HEK293 (cell line): ENCODE data around the gene IL17C.
A peak's percentile ranks its signal among the peaks of the same experiment; 100 is the strongest.

Source experiments
- GLIS1 ChIP-seq: fragments of 450-650 bp; formaldehyde crosslinking; IDR thresholded peaks from 2 replicates; pipeline ENCODE4 v1.5.1; 2016; ENCODE audit warnings: missing biosample characterization, missing genetic modification characterization
- IKZF3 ChIP-seq: fragments of 450-650 bp; IDR thresholded peaks from 2 replicates; pipeline ENCODE4 v1.5.0; 2018; ENCODE audit warnings: missing biosample characterization, mild to moderate bottlenecking, missing genetic modification characterization, moderate library complexity
- KLF1 ChIP-seq: fragments of 450-650 bp; formaldehyde crosslinking; IDR thresholded peaks from 2 replicates; pipeline ENCODE4 v1.5.1; 2016; ENCODE audit warnings: missing biosample characterization, missing genetic modification characterization
- KLF10 ChIP-seq: fragments of 450-650 bp; IDR thresholded peaks from 2 replicates; pipeline ENCODE4 v1.5.1; 2018; ENCODE audit warnings: missing biosample characterization, mild to moderate bottlenecking, missing genetic modification characterization
- KLF16 ChIP-seq: fragments of 450-650 bp; formaldehyde crosslinking; IDR thresholded peaks from 2 replicates; pipeline ENCODE4 v1.5.1; 2017; ENCODE audit warnings: missing biosample characterization, missing genetic modification characterization
- KLF9 ChIP-seq: fragments of 450-650 bp; formaldehyde crosslinking; IDR thresholded peaks from 2 replicates; pipeline ENCODE4 v1.5.1; 2016; ENCODE audit warnings: missing biosample characterization, missing genetic modification characterization, low read depth
- PATZ1 ChIP-seq: fragments of 450-650 bp; formaldehyde crosslinking; IDR thresholded peaks from 2 replicates; pipeline ENCODE4 v1.5.1; 2016; ENCODE audit warnings: missing biosample characterization, missing genetic modification characterization
- PBX3 ChIP-seq: sonication (generic); formaldehyde crosslinking; IDR thresholded peaks from 2 replicates; pipeline ENCODE4 v1.8.1; 2022; ENCODE audit warnings: mild to moderate bottlenecking, moderate library complexity, missing genetic modification reagents
- PRDM1 ChIP-seq: fragments of 450-650 bp; formaldehyde crosslinking; IDR thresholded peaks from 2 replicates; pipeline ENCODE4; 2016; ENCODE audit warnings: missing biosample characterization, missing genetic modification characterization
- PRDM2 ChIP-seq: fragments of 450-650 bp; formaldehyde crosslinking; IDR thresholded peaks from 2 replicates; pipeline ENCODE4 v1.5.1; 2016; ENCODE audit warnings: missing biosample characterization, missing genetic modification characterization, borderline replicate concordance
- PRDM4 ChIP-seq: fragments of 450-650 bp; formaldehyde crosslinking; IDR thresholded peaks from 2 replicates; pipeline ENCODE4 v1.5.1; 2017; ENCODE audit warnings: missing biosample characterization, missing genetic modification characterization
- SP2 ChIP-seq: fragments of 450-650 bp; formaldehyde crosslinking; IDR thresholded peaks from 2 replicates; pipeline ENCODE4 v1.5.1; 2016; ENCODE audit warnings: missing biosample characterization, missing genetic modification characterization
- SP7 ChIP-seq: fragments of 450-650 bp; formaldehyde crosslinking; IDR thresholded peaks from 2 replicates; pipeline ENCODE4 v1.5.1; 2016; ENCODE audit warnings: missing biosample characterization, missing genetic modification characterization
- YY1 ChIP-seq: fragments of 450-650 bp; formaldehyde crosslinking; IDR thresholded peaks from 2 replicates; pipeline ENCODE4 v1.5.1; 2018; ENCODE audit warnings: missing biosample characterization, missing genetic modification characterization
- ZBTB17 ChIP-seq: fragments of 450-650 bp; formaldehyde crosslinking; IDR thresholded peaks from 2 replicates; pipeline ENCODE4 v1.5.1; 2016; ENCODE audit warnings: missing biosample characterization, missing genetic modification characterization
- ZBTB20 ChIP-seq: fragments of 450-650 bp; formaldehyde crosslinking; IDR thresholded peaks from 2 replicates; pipeline ENCODE4 v1.5.1; 2016; ENCODE audit warnings: missing biosample characterization, missing genetic modification characterization
- ZBTB26 ChIP-seq: fragments of 450-650 bp; formaldehyde crosslinking; optimal IDR thresholded peaks from 2 replicates; pipeline ENCODE3; 2016; ENCODE audit warnings: missing biosample characterization, mild to moderate bottlenecking, missing genetic modification characterization
- ZBTB7A ChIP-seq: fragments of 450-650 bp; formaldehyde crosslinking; IDR thresholded peaks from 2 replicates; pipeline ENCODE4 v1.5.1; 2016; ENCODE audit warnings: low read depth, missing biosample characterization, missing genetic modification characterization
- ZBTB8A ChIP-seq: fragments of 450-650 bp; formaldehyde crosslinking; IDR thresholded peaks from 2 replicates; pipeline ENCODE4 v1.5.1; 2016; ENCODE audit warnings: missing biosample characterization, missing genetic modification characterization
- ZFHX2 ChIP-seq: fragments of 450-650 bp; formaldehyde crosslinking; conservative IDR thresholded peaks from 2 replicates; pipeline ENCODE4 v1.5.1; 2016; ENCODE audit warnings: missing biosample characterization, missing genetic modification characterization
- ZIC2 ChIP-seq: fragments of 450-650 bp; formaldehyde crosslinking; IDR thresholded peaks from 2 replicates; pipeline ENCODE4 v1.5.1; 2016; ENCODE audit warnings: missing biosample characterization, missing genetic modification characterization
- ZNF175 ChIP-seq: fragments of 450-650 bp; formaldehyde crosslinking; IDR thresholded peaks from 2 replicates; pipeline ENCODE4 v1.5.1; 2016; ENCODE audit warnings: missing biosample characterization, missing genetic modification characterization
- ZNF239 ChIP-seq: fragments of 450-650 bp; formaldehyde crosslinking; IDR thresholded peaks from 2 replicates; pipeline ENCODE4 v1.5.1; 2016; ENCODE audit warnings: missing biosample characterization, missing genetic modification characterization
- ZNF24 ChIP-seq: fragments of 450-650 bp; formaldehyde crosslinking; IDR thresholded peaks from 2 replicates; pipeline ENCODE4 v1.5.1; 2016; ENCODE audit warnings: missing biosample characterization, missing genetic modification characterization
- ZNF580 ChIP-seq: fragments of 450-650 bp; formaldehyde crosslinking; IDR thresholded peaks from 2 replicates; pipeline ENCODE4 v1.5.1; 2016; ENCODE audit warnings: missing biosample characterization, missing genetic modification characterization
- ZSCAN30 ChIP-seq: fragments of 450-650 bp; IDR thresholded peaks from 2 replicates; pipeline ENCODE4 v1.5.1; 2018; ENCODE audit warnings: missing biosample characterization, mild to moderate bottlenecking, missing genetic modification characterization, moderate library complexity

Gene IL17C

GRCh38 chr16:88662843-88663606, 24.7 kb downstream of the IL17C start, which contains the start of gene MVD (continued):
- 0 out of 2 replicates have a peak, but pooled peaks have one; percentile 29 for TF ChIP-seq PBX3 (CRISPR knock-in tag)
- TF ChIP-seq YY1: 0 out of 2 replicates have a peak, but pooled peaks have one; percentile 46
- peak; percentile 82 for TF ChIP-seq ZIC2 (tag by site-specific recombination)
- TF ChIP-seq ZBTB17 (tag by site-specific recombination): peak; percentile 43
- TF ChIP-seq KLF16 (tag by site-specific recombination): peak; percentile 36; the same call in 1 of the 2 replicates
- peak; percentile 87 for TF ChIP-seq PATZ1 (tag by site-specific recombination)
- TF ChIP-seq ZFHX2 (tag by site-specific recombination): peak; percentile 65; the same call in 1 of the 2 replicates
- peak; percentile 98 for TF ChIP-seq GLIS1
- peak; percentile 73 for TF ChIP-seq KLF1 (tag by site-specific recombination)
- no peak for TF ChIP-seq PRDM1
- peak; percentile 87; the same call in 1 of the 2 replicates for TF ChIP-seq ZNF580 (tag by site-specific recombination)
- peak; percentile 90 for TF ChIP-seq ZBTB26 (tag by site-specific recombination)
- no peak for TF ChIP-seq PRDM2 (tag by site-specific recombination)
- TF ChIP-seq IKZF3 (tag by site-specific recombination): no peak
- TF ChIP-seq ZBTB7A (tag by site-specific recombination): peak; percentile 72; the same call in 1 of the 2 replicates
- no peak for TF ChIP-seq ZNF239 (tag by site-specific recombination)
- TF ChIP-seq ZBTB8A (tag by site-specific recombination): peak; percentile 95
- TF ChIP-seq KLF10 (tag by site-specific recombination): 0 out of 2 replicates have a peak, but pooled peaks have one; percentile 33
- peak; percentile 74; the same call in 1 of the 2 replicates for TF ChIP-seq ZSCAN30
- TF ChIP-seq PRDM4: no peak
- peak; percentile 49; the same call in 1 of the 2 replicates for TF ChIP-seq ZBTB20
- TF ChIP-seq ZNF24 (tag by site-specific recombination): no peak
- TF ChIP-seq SP7 (tag by site-specific recombination): peak; percentile 50
- TF ChIP-seq ZNF175 (tag by site-specific recombination): no peak
- TF ChIP-seq SP2 (tag by site-specific recombination): peak; percentile 100
- peak; percentile 35; the same call in 1 of the 2 replicates for TF ChIP-seq KLF9 (tag by site-specific recombination)
